Suprapubic skin (tissue), 4 donors: ENCODE data around the gene PPIL4. TPM values are rescaled to one million over a fixed set of nuclear protein-coding genes. Genes with fewer than 3 reads are reported as not detected.

Experiments used
- DNase-seq, 2 donors: peaks; one replicate each; pipeline ENCODE4 v3.0.0-alpha.2; 2019; ENCODE audit warnings: low spot score in 2 of 2
- H3K27ac ChIP-seq: fragments of 200-600 bp; sonication (generic); one replicate; pipeline ENCODE4 v1.5.1; 2019
- H3K27me3 ChIP-seq: fragments of 200-600 bp; sonication (generic); one replicate; pipeline ENCODE4 v1.5.1; 2019
- H3K36me3 ChIP-seq: fragments of 200-600 bp; sonication (generic); one replicate; pipeline ENCODE4 v1.5.1; 2019
- H3K4me1 ChIP-seq: fragments of 200-600 bp; sonication (generic); one replicate; pipeline ENCODE4 v1.5.1; 2019
- H3K4me3 ChIP-seq: fragments of 200-600 bp; sonication (generic); one replicate; pipeline ENCODE4 v1.5.1; 2019; ENCODE audit warnings: mild to moderate bottlenecking
- H3K9me3 ChIP-seq: fragments of 200-600 bp; sonication (generic); one replicate; pipeline ENCODE4 v1.5.1; 2019
- EP300 ChIP-seq: sonication (generic); formaldehyde crosslinking; IDR thresholded peaks from one replicate; pipeline ENCODE4 v1.6.1; 2017; ENCODE audit warnings: antibody characterized with exemption
- POLR2A ChIP-seq, 2 donors: fragments of 450-650 bp; IDR thresholded peaks; one replicate each; pipeline ENCODE4 v1.6.1; 2017; ENCODE audit warnings: antibody characterized with exemption in 2 of 2, mild to moderate bottlenecking in 2 of 2, moderate library complexity in 2 of 2
- POLR2AphosphoS5 ChIP-seq, 3 donors: sonication (generic); formaldehyde crosslinking; IDR thresholded peaks; one replicate each; pipeline ENCODE4 v1.6.1; 2017; ENCODE audit warnings: antibody characterized with exemption in 3 of 3
- WGBS: methylation state at CpG from one replicate; pipeline ENCODE4 v1.1.5; 2018; 5-methylcytosine and 5-hydroxymethylcytosine counted together
- total RNA-seq, 4 donors: library from RNA; depleted of rRNA; stranded (reverse); fragments of >200 nt; gene quantifications; one replicate each; pipeline ENCODE4 v1.1.0, GENCODE V29; 2016
- TF ChIP-seq, protein P1 (sequence below), 2 donors: fragments of 200-600 bp in 1 of 2; fragments of 450-650 bp in 1 of 2; sonication (generic) in 1 of 2; IDR thresholded peaks; one replicate each; pipeline ENCODE4 v1.5.1; 2016 to 2019; ENCODE audit warnings: antibody characterized with exemption in 2 of 2, mild to moderate bottlenecking in 1 of 2, moderate library complexity in 1 of 2

The PPIL4 gene
- total RNA-seq, 4 donors from 2014 or later: 15.6 to 39.9 (median 19.0) TPM

DNA sequence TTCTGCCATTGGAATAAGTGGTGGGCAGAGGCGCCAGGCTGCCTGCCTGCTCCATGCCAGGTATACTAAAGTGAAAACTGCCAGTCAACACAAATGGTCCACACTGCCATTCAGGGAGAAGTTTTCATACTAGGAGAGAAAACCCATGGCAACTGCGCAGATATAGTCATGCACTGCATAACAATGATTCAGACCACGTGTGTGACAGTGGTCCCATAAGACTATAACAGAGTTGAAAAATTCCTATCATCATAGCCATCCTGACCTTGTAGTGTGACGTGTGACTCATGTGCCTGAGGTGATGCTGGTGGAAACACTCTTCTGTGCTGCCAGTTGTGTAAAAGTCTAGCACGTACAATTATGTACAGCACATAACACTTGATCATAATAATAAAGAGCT is 86.1 kb downstream of the PPIL4 start:
- DNase-seq: no peak
- Histone ChIP-seq H3K27ac (no peak overlapping the region), H3K4me3 (no peak overlapping the region), H3K4me1 (peaks cover 4% of the 10 kb centered on the region), H3K9me3 (no peaks in the 10 kb centered on the region), H3K27me3 (peaks cover 6% of the 10 kb centered on the region), H3K36me3 (no peaks in the 10 kb centered on the region)
- WGBS: 78% methylated on average over 5 of the region's 5 CpGs
- TF ChIP-seq POLR2A (IDR thresholded peaks at IDR 0.05) (no peak), POLR2AphosphoS5 (IDR thresholded peaks at IDR 0.05) (no peak), EP300 (no peak)
- TF ChIP-seq, protein P1, sequence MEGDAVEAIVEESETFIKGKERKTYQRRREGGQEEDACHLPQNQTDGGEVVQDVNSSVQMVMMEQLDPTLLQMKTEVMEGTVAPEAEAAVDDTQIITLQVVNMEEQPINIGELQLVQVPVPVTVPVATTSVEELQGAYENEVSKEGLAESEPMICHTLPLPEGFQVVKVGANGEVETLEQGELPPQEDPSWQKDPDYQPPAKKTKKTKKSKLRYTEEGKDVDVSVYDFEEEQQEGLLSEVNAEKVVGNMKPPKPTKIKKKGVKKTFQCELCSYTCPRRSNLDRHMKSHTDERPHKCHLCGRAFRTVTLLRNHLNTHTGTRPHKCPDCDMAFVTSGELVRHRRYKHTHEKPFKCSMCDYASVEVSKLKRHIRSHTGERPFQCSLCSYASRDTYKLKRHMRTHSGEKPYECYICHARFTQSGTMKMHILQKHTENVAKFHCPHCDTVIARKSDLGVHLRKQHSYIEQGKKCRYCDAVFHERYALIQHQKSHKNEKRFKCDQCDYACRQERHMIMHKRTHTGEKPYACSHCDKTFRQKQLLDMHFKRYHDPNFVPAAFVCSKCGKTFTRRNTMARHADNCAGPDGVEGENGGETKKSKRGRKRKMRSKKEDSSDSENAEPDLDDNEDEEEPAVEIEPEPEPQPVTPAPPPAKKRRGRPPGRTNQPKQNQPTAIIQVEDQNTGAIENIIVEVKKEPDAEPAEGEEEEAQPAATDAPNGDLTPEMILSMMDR (IDR thresholded peaks at IDR 0.05): no peak

DNA sequence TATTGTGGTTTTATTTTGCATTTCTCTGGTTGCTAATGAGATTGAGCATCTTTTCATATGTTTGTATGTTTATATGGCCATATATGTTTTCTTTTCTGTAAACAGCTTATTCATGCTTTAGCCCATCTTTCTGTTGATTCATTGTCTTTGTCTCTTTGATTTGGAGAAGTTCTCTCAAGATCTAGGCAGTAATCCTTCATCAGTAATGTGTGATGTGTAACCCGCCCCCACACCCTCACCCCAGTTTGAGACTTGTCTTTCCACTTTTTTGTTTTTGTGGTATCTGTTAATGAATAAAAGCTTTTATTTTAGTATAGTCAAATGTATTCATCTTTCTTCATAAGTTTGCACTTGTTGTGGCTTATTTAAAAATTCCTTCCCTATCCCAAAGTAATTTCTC is 87.0 kb downstream of the PPIL4 start:
- 81% methylated on average over 1 of the region's 1 CpG for WGBS
- Histone ChIP-seq H3K27me3 (no peaks in the 10 kb centered on the region), H3K4me1 (peaks cover 13% of the 10 kb centered on the region), H3K4me3 (no peak overlapping the region), H3K27ac (no peak overlapping the region), H3K36me3 (no peaks in the 10 kb centered on the region), H3K9me3 (no peaks in the 10 kb centered on the region)
- no peak for DNase-seq
- TF ChIP-seq POLR2AphosphoS5 (IDR thresholded peaks at IDR 0.05) (no peak), POLR2A (IDR thresholded peaks at IDR 0.05) (no peak), EP300 (no peak)
- TF ChIP-seq, protein P1 (IDR thresholded peaks at IDR 0.05): no peak

DNA sequence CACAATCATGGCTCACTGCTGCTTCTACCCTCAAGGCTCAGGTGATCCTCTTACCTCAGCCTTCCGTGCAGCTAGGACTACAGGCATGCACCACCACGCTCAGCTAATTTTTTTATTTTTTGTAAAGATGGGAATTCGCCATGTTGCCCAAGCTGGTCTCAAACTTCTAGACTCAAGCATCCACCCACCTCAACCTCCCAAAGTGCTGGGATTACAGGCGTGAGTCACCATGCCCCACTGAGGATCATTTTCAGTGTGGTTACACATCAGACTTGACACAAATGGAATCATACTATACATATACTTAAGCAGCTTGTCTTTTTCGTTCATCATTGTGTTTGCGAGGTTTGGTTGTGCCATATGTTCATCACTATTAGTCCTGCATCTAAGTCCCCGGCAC is 87.6 kb downstream of the PPIL4 start:
- Histone ChIP-seq H3K4me1 (peaks cover 20% of the 10 kb centered on the region), H3K9me3 (no peaks in the 10 kb centered on the region), H3K36me3 (no peaks in the 10 kb centered on the region), H3K27ac (no peak overlapping the region), H3K4me3 (no peak overlapping the region), H3K27me3 (no peaks in the 10 kb centered on the region)
- DNase-seq: no peak
- TF ChIP-seq, protein P1 (IDR thresholded peaks at IDR 0.05): no peak
- no peak for TF ChIP-seq EP300
- no peak for TF ChIP-seq POLR2AphosphoS5 (IDR thresholded peaks at IDR 0.05)
- TF ChIP-seq POLR2A (IDR thresholded peaks at IDR 0.05): no peak
- whole genome bisulfite sequencing: 89% methylated on average over 7 of the region's 7 CpGs

DNA sequence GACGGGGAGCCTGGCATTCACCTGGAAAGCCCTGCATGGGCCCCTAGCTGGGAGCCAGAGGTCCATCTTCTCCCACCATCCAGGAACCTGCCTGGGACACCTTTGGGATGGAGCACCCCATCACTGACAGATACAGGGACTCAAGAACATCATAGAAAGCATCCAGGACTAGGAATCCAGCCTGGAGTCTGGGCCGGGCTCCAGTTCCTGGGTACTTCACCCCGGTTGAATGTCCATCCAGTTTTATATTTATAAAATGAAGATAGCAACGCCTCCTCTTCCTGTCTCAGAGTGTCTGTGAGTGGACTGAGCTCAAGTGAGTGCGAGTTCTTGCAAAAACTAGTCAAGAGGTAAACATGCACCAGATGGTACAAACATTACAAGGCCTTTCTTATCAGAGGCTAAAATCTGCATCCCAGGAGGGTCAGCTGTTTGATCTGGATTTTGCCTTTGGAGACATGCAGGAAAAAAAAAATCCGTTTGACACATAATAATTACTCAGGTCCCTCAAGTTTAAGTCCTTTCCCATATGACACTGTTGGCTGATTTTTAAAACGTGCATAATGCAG is 88.4 kb downstream of the PPIL4 start:
- Histone ChIP-seq H3K27me3 (no peaks in the 10 kb centered on the region), H3K4me3 (no peak overlapping the region), H3K27ac (no peak overlapping the region), H3K36me3 (no peaks in the 10 kb centered on the region), H3K9me3 (no peaks in the 10 kb centered on the region), H3K4me1 (peaks cover 20% of the 10 kb centered on the region)
- DNase-seq: no peak
- TF ChIP-seq EP300 (no peak), POLR2AphosphoS5 (IDR thresholded peaks at IDR 0.05) (no peak), POLR2A (IDR thresholded peaks at IDR 0.05) (no peak)
- TF ChIP-seq, protein P1 (IDR thresholded peaks at IDR 0.05): no peak
- 81% methylated on average over 6 of the region's 7 CpGs for WGBS

DNA sequence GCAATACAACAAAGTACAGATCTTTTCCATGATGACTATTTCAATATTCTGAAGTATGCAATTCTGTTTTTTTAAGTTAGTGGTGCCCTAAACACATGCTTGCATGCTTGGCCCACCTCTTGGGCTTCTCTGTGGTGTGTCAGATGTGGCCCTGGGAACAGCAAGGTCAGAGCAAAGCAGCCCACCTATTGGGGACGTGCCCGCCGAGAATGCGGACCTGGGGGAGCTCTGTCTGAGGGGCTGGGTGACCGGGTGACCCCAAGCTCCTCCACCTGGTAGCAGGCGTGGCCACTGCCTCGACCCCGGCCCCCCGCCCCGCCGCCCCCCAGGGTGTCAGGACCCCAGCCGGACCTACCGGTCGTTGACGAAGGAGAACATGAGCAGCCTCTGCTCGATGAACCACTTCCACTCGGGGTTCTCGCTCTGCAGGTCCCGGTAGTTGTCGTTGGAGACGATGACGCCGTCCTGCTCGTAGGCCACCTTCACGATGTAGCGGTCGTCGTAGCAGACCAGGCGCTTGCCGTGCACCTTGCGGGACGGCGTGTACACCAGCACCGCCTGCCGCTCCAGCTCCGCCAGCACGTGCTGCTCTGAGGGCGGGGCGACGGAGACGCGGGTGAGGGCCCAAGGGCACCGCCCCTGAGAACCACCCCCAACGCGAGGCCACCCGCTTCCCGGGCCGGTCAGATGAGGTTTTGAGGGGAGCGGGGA is 89.4 kb downstream of the PPIL4 start:
- peaks cover 3% of the 10 kb centered on the region for H3K27me3 ChIP-seq
- H3K4me3 ChIP-seq: no peak overlapping the region
- H3K9me3 ChIP-seq: no peaks in the 10 kb centered on the region
- H3K4me1 ChIP-seq: peaks cover 25% of the 10 kb centered on the region
- DNase-seq: no peak
- no peak overlapping the region for H3K27ac ChIP-seq
- H3K36me3 ChIP-seq: no peaks in the 10 kb centered on the region
- no peak for TF ChIP-seq EP300
- TF ChIP-seq, protein P1 (IDR thresholded peaks at IDR 0.05): no peak
- no peak for TF ChIP-seq POLR2AphosphoS5 (IDR thresholded peaks at IDR 0.05)
- no peak for TF ChIP-seq POLR2A (IDR thresholded peaks at IDR 0.05)
- WGBS: 93% methylated on average over 14 of the region's 49 CpGs
